Liver (tissue), 9 donors: ENCODE measurements around the gene CD9. TPM values are rescaled to one million over a fixed set of nuclear protein-coding genes. Genes with fewer than 3 reads are reported as not detected.

Experiments
- DNase-seq: peaks from one replicate; pipeline ENCODE4 v3.0.0-alpha.2; 2017; ENCODE audit warnings: low spot score
- H3K27ac ChIP-seq, 2 donors: one replicate each; pipeline ENCODE4 v1.7.0; 2013; ENCODE audit warnings: inconsistent platforms in 2 of 2, low read length in 2 of 2, control low read depth in 1 of 2, low read depth in 1 of 2, mild to moderate bottlenecking in 1 of 2
- H3K27me3 ChIP-seq, 4 donors: one replicate each; pipeline versions ENCODE4 v1.6.1 to v1.7.0; 2013; ENCODE audit warnings: low read length in 3 of 4, inconsistent platforms in 1 of 4, mild to moderate bottlenecking in 1 of 4, moderate library complexity in 1 of 4; ENCODE audit not compliant: control insufficient read depth in 4 of 4, insufficient read depth in 4 of 4
- H3K36me3 ChIP-seq, 4 donors: one replicate each; pipeline versions ENCODE4 v1.6.1 to v1.7.0; 2013; ENCODE audit warnings: low read length in 3 of 4, mild to moderate bottlenecking in 3 of 4, low read depth in 1 of 4, moderate library complexity in 1 of 4; ENCODE audit not compliant: control insufficient read depth in 4 of 4, insufficient read depth in 3 of 4
- H3K4me1 ChIP-seq, 4 donors: one replicate each; pipeline versions ENCODE4 v1.6.1 to v1.7.0; 2013; ENCODE audit warnings: low read length in 3 of 4, mild to moderate bottlenecking in 3 of 4, moderate library complexity in 1 of 4; ENCODE audit not compliant: control insufficient read depth in 4 of 4, insufficient read depth in 4 of 4
- H3K4me3 ChIP-seq, 3 donors: one replicate each; pipeline versions ENCODE4 v1.6.1 to v1.7.0; 2013; ENCODE audit warnings: low read length in 3 of 3, control low read depth in 1 of 3, low read depth in 1 of 3, mild to moderate bottlenecking in 1 of 3
- H3K9ac ChIP-seq, 2 donors: one replicate each; pipeline ENCODE4 v1.7.0; 2013; ENCODE audit warnings: low read length in 2 of 2, mild to moderate bottlenecking in 2 of 2, moderate library complexity in 2 of 2, control low read depth in 1 of 2, low read depth in 1 of 2
- H3K9me3 ChIP-seq, 4 donors: one replicate each; pipeline versions ENCODE4 v1.6.1 to v1.7.0; 2013; ENCODE audit warnings: low read length in 3 of 4; ENCODE audit not compliant: control insufficient read depth in 4 of 4
- EGR1 ChIP-seq, 2 donors: IDR thresholded peaks; 2 replicates each; pipeline ENCODE4 v1.6.1; 2016 to 2018; ENCODE audit warnings: antibody characterized with exemption in 2 of 2, low read depth in 2 of 2
- FOXA1 ChIP-seq: IDR thresholded peaks from 2 replicates; pipeline ENCODE4 v1.6.1; 2016; ENCODE audit warnings: antibody characterized with exemption
- FOXA2 ChIP-seq: IDR thresholded peaks from 2 replicates; pipeline ENCODE4 v1.6.1; 2016; ENCODE audit warnings: antibody characterized with exemption
- GABPA ChIP-seq, 2 donors: IDR thresholded peaks in 1 of 2; conservative IDR thresholded peaks in 1 of 2; 2 replicates each; pipeline ENCODE4 v1.6.1; 2016; ENCODE audit warnings: antibody characterized with exemption in 2 of 2, mild to moderate bottlenecking in 1 of 2, moderate library complexity in 1 of 2
- HNF4A ChIP-seq, 2 donors: conservative IDR thresholded peaks; 2 replicates each; pipeline ENCODE4 v1.6.1; 2016; ENCODE audit warnings: antibody characterized with exemption in 2 of 2, mild to moderate bottlenecking in 2 of 2
- HNF4G ChIP-seq: IDR thresholded peaks from 2 replicates; pipeline ENCODE4 v1.6.1; 2016; ENCODE audit warnings: antibody characterized with exemption
- JUND ChIP-seq, 2 donors: IDR thresholded peaks; 2 replicates each; pipeline ENCODE4 v1.6.1; 2016; ENCODE audit warnings: antibody characterized with exemption in 2 of 2
- NR2F2 ChIP-seq: IDR thresholded peaks from 2 replicates; pipeline ENCODE4 v1.6.1; 2016; ENCODE audit warnings: antibody characterized with exemption
- RAD21 ChIP-seq, 2 donors: IDR thresholded peaks; 2 replicates each; pipeline ENCODE4 v1.6.1; 2016; ENCODE audit warnings: antibody characterized with exemption in 2 of 2, mild to moderate bottlenecking in 2 of 2
- RXRA ChIP-seq, 2 donors: IDR thresholded peaks; 2 replicates each; pipeline ENCODE4 v1.6.1; 2017 to 2018; ENCODE audit warnings: antibody characterized with exemption in 2 of 2, mild to moderate bottlenecking in 1 of 2
- SP1 ChIP-seq: IDR thresholded peaks from 2 replicates; pipeline ENCODE4 v1.6.1; 2018; ENCODE audit warnings: antibody characterized with exemption, mild to moderate bottlenecking
- TAF1 ChIP-seq: conservative IDR thresholded peaks from 2 replicates; pipeline ENCODE4 v1.6.1; 2016; ENCODE audit warnings: antibody characterized with exemption, mild to moderate bottlenecking
- YY1 ChIP-seq: IDR thresholded peaks from 2 replicates; pipeline ENCODE4 v1.6.1; 2016; ENCODE audit warnings: antibody characterized with exemption, mild to moderate bottlenecking
- WGBS: extraction: QIAGEN DNeasy Blood & Tissue Kit; methylation state at CpG from one replicate; pipeline ENCODE4 v1.1.7; 2013; 5-methylcytosine and 5-hydroxymethylcytosine counted together
- polyA plus RNA-seq, 2 donors: library from polyadenylated mRNA; stranded (reverse) in 1 of 2; unstranded in 1 of 2; fragments of 200-250 nt in 1 of 2; fragments of >200 nt in 1 of 2; fragmentation: Nextera tagmentation in 1 of 2; extraction: Ambion mirVana in 1 of 2; gene quantifications; one replicate each; pipeline versions ENCODE4 v1.2.1 to v1.2.3, GENCODE V29; 2013 to 2015
- total RNA-seq, 2 donors: library from RNA; depleted of rRNA; stranded (reverse); fragments of >200 nt; gene quantifications; one replicate each; pipeline ENCODE4 v1.2.3, GENCODE V29; 2014
- TF ChIP-seq, protein P1 (sequence below): IDR thresholded peaks from 2 replicates; pipeline ENCODE4 v1.6.1; 2016; ENCODE audit warnings: antibody characterized with exemption
- TF ChIP-seq, protein P2 (sequence below): IDR thresholded peaks from 2 replicates; pipeline ENCODE4 v1.6.1; 2016; ENCODE audit warnings: antibody characterized with exemption, mild to moderate bottlenecking
- TF ChIP-seq, protein P3 (sequence below): IDR thresholded peaks from 2 replicates; pipeline ENCODE4 v1.6.1; 2016; ENCODE audit warnings: antibody characterized with exemption
- donor health status: healthy.
- donor health status: healthy.
- donor health status: healthy.
- donor health status: healthy.
- donor health status: healthy.

The CD9 gene
- total and polyA plus RNA-seq, 4 donors, result 18.7 to 65.2 (median 32.4) TPM

DNA sequence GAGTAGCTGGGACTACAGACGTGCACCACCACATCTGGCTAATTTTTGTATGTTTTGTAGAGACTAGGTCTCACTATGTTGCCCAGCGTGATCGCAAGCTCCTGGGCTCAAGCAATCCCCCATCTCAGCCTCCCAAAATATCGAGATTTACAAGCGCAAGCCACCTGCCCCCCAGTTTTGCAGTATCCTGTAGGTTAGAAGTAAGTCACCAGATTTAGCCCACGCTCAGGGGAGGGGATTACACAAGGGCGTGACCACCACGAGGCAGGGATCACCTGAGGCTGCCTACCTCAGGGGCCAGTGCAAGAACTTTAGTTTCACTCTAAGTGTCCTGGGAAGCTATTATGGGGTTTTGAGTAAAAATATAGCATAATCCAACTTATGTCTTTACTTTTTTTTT, 71.1 kb downstream of the CD9 start:
- TF ChIP-seq HNF4G, result no peak
- TF ChIP-seq YY1, result no peak
- TF ChIP-seq RAD21 (IDR thresholded peaks at IDR 0.05), result no peak
- no peak for TF ChIP-seq SP1
- TF ChIP-seq FOXA1, result no peak
- no peak for TF ChIP-seq FOXA2
- no peak for DNase-seq
- Histone ChIP-seq H3K27ac (no peak overlapping the region), H3K4me1 (peaks cover 6 to 14% (median 8%) of the 10 kb centered on the region in 4 donors), H3K36me3 (no peaks in the 10 kb centered on the region), H3K9me3 (no peaks in the 10 kb centered on the region), H3K4me3 (no peak overlapping the region), H3K9ac (no peak overlapping the region), H3K27me3 (no peaks in the 10 kb centered on the region)
- WGBS, result 92% methylated on average over 8 of the region's 8 CpGs

DNA sequence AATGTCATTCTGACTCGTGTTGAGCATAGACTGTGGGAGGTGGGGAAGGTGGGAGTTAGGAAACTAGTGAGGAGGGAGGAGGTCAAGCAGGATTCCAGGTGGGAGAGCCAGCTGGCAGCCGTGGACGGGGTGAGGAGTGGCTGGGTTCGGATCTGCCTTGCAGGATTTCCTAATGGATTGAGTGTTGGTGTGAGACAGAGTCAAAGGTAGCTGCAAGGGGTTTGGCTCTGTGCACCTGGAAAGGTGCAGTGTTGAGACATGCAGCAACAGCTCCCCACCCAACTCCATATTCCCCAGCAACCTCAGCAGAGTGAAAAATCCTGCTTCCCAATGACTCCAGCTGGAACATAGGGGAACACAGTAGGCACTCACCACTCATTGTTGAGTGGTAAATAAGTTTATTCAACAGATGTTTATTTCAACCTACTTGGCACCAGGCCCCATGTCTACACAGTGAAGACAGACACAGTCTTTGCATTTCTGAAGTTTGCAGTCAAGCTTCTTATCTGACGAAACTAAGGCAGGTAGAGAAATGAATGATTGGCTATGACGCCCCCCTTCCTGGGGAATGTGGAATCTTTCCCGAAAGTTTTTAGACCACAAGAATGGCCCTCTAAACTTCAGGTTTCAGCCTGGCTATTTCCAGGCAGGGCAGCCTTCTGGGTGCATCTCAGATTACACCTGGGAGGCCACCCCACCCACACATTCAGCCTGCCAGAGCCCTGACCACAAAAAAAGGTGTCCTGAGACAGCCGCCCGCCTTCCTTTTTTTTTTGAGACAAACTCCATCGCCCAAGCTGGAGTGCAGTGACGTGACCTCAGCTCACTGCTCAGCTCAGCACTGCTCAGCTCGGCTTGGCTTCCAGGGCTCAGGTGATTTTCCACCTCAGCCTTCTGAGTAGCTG, 72.4 kb downstream of the CD9 start:
- Histone ChIP-seq H3K36me3 (no peaks in the 10 kb centered on the region), H3K27me3 (no peaks in the 10 kb centered on the region), H3K4me1 (peaks cover 0 to 6% (median 5%) of the 10 kb centered on the region in 4 donors), H3K27ac (no peak overlapping the region), H3K9ac (no peak overlapping the region), H3K9me3 (no peaks in the 10 kb centered on the region), H3K4me3 (no peak overlapping the region)
- TF ChIP-seq, protein P1, sequence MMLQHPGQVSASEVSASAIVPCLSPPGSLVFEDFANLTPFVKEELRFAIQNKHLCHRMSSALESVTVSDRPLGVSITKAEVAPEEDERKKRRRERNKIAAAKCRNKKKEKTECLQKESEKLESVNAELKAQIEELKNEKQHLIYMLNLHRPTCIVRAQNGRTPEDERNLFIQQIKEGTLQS, result no peak
- TF ChIP-seq TAF1, result no peak
- 84% methylated on average over 12 of the region's 12 CpGs for WGBS
- DNase-seq, result no peak

DNA sequence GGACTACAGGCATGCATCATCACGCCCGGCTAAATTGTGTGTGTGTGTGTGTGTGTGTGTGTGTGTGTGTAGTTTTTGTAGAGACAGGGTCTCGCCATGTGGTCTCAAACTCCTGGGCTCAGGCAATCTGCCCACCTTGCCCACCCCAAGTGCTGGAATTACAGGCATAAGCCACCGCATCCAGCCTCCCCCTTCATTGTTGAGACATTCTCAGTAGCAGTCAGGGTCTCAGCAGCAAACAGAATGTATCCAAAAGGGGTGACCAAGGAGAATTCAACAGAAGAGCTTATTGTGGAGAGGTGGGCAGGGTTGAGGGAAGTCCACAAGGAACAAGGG, 73.0 kb downstream of the CD9 start:
- Histone ChIP-seq H3K4me3 (no peak overlapping the region), H3K9ac (no peak overlapping the region), H3K27ac (no peak overlapping the region), H3K4me1 (peaks cover 4 to 10% (median 7%) of the 10 kb centered on the region in 4 donors), H3K36me3 (no peaks in the 10 kb centered on the region), H3K27me3 (no peaks in the 10 kb centered on the region), H3K9me3 (no peaks in the 10 kb centered on the region)
- TF ChIP-seq EGR1 (IDR thresholded peaks at IDR 0.05; ENCODE audit: low read depth in 2 of 2) (no peak), YY1 (no peak), TAF1 (no peak), JUND (IDR thresholded peaks at IDR 0.05) (no peak), FOXA1 (no peak), RAD21 (IDR thresholded peaks at IDR 0.05) (no peak), RXRA (IDR thresholded peaks at IDR 0.05) (no peak), SP1 (no peak), GABPA (IDR thresholded peaks at IDR 0.05 in 1 of 2, conservative IDR thresholded peaks at IDR 0.05 in 1 of 2) (no peak), HNF4A (conservative IDR thresholded peaks at IDR 0.05) (no peak), NR2F2 (no peak), HNF4G (no peak)
- TF ChIP-seq, protein P2, sequence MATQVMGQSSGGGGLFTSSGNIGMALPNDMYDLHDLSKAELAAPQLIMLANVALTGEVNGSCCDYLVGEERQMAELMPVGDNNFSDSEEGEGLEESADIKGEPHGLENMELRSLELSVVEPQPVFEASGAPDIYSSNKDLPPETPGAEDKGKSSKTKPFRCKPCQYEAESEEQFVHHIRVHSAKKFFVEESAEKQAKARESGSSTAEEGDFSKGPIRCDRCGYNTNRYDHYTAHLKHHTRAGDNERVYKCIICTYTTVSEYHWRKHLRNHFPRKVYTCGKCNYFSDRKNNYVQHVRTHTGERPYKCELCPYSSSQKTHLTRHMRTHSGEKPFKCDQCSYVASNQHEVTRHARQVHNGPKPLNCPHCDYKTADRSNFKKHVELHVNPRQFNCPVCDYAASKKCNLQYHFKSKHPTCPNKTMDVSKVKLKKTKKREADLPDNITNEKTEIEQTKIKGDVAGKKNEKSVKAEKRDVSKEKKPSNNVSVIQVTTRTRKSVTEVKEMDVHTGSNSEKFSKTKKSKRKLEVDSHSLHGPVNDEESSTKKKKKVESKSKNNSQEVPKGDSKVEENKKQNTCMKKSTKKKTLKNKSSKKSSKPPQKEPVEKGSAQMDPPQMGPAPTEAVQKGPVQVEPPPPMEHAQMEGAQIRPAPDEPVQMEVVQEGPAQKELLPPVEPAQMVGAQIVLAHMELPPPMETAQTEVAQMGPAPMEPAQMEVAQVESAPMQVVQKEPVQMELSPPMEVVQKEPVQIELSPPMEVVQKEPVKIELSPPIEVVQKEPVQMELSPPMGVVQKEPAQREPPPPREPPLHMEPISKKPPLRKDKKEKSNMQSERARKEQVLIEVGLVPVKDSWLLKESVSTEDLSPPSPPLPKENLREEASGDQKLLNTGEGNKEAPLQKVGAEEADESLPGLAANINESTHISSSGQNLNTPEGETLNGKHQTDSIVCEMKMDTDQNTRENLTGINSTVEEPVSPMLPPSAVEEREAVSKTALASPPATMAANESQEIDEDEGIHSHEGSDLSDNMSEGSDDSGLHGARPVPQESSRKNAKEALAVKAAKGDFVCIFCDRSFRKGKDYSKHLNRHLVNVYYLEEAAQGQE, result no peak
- TF ChIP-seq, protein P3, sequence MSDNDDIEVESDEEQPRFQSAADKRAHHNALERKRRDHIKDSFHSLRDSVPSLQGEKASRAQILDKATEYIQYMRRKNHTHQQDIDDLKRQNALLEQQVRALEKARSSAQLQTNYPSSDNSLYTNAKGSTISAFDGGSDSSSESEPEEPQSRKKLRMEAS, result no peak
- TF ChIP-seq, protein P1, result no peak
- no peak for DNase-seq
- 93% methylated on average over 4 of the region's 4 CpGs for WGBS
